ENCODE measurements around the gene AKT2. TPM values are rescaled to one million over a fixed set of nuclear protein-coding genes. Genes with fewer than 3 reads are reported as not detected.
"Not testable (repeated sequence)": the region's sequence is repeated elsewhere in the genome, so short reads cannot be mapped to it uniquely, and the experiment has no call there.

AKT2 gene
- total RNA-seq, 1 donor from 2014 or later: 107 TPM

GRCh38 chr19:40224342-40225150 is 60.6 kb downstream of the AKT2 start:
- H3K9me3 ChIP-seq (replicated peaks): no peaks in the 10 kb centered on the region
- peaks cover 61% of the 10 kb centered on the region for H3K27me3 ChIP-seq (ENCODE audit: low read depth)
- no peaks in the 10 kb centered on the region for H3K36me3 ChIP-seq
- no peak overlapping the region for H3K4me3 ChIP-seq
- intact Hi-C loops (cut with micrococcal nuclease): loop anchor here (5.0 kb wide), 1 partner anchor 87 kb away; no protein-coding TSS in a partner anchor
- peaks cover 26% of the 10 kb centered on the region for H3K4me1 ChIP-seq
- no peak for TF ChIP-seq CTCF (IDR thresholded peaks at IDR 0.05; ENCODE audit: borderline replicate concordance)
- DNase-seq: no peak
- H3K27ac ChIP-seq (replicated peaks): no peak overlapping the region

- no peak overlapping the region for H3K27ac ChIP-seq (replicated peaks)
- no peak overlapping the region for H3K4me3 ChIP-seq
- H3K9me3 ChIP-seq (replicated peaks): no peaks in the 10 kb centered on the region
- DNase-seq: no peak
- peaks cover 25% of the 10 kb centered on the region for H3K4me1 ChIP-seq
- TF ChIP-seq CTCF (IDR thresholded peaks at IDR 0.05; ENCODE audit: borderline replicate concordance): no peak
- intact Hi-C loops (cut with micrococcal nuclease): loop anchor here (5.0 kb wide), 1 partner anchor 86 kb away; no protein-coding TSS in a partner anchor
- no peaks in the 10 kb centered on the region for H3K36me3 ChIP-seq
- peaks cover 74% of the 10 kb centered on the region for H3K27me3 ChIP-seq (ENCODE audit: low read depth)
These were observed 61.9 kb downstream of the AKT2 start for GRCh38 chr19:40223135-40223822.

GRCh38 chr19:40221858-40222619 is 63.1 kb downstream of the AKT2 start:
- intact Hi-C loops (cut with micrococcal nuclease): loop anchor here (5.0 kb wide), 1 partner anchor 85 kb away; no protein-coding TSS in a partner anchor
- Histone ChIP-seq H3K9me3 (replicated peaks) (no peaks in the 10 kb centered on the region), H3K27me3 (ENCODE audit: low read depth) (peaks cover 86% of the 10 kb centered on the region), H3K4me1 (peaks cover 27% of the 10 kb centered on the region), H3K36me3 (no peaks in the 10 kb centered on the region), H3K4me3 (no peak overlapping the region), H3K27ac (replicated peaks) (no peak overlapping the region)
- peak; percentile 92 for TF ChIP-seq CTCF (IDR thresholded peaks at IDR 0.05; ENCODE audit: borderline replicate concordance)
- peak; percentile 67 for DNase-seq

- TF ChIP-seq CTCF (IDR thresholded peaks at IDR 0.05; ENCODE audit: borderline replicate concordance): no peak
- H3K27me3 ChIP-seq (ENCODE audit: low read depth): peaks cover 91% of the 10 kb centered on the region
- no peaks in the 10 kb centered on the region for H3K9me3 ChIP-seq (replicated peaks)
- intact Hi-C loops (cut with micrococcal nuclease): loop anchor here (5.0 kb wide), 1 partner anchor 83 kb away; no protein-coding TSS in a partner anchor
- no peak overlapping the region for H3K4me3 ChIP-seq
- H3K36me3 ChIP-seq: no peaks in the 10 kb centered on the region
- no peak overlapping the region for H3K27ac ChIP-seq (replicated peaks)
- peaks cover 16% of the 10 kb centered on the region for H3K4me1 ChIP-seq
- DNase-seq: no peak
These were observed 64.5 kb downstream of the AKT2 start for GRCh38 chr19:40220674-40221073.

- Histone ChIP-seq H3K27ac (replicated peaks) (no peak overlapping the region), H3K4me3 (no peak overlapping the region), H3K9me3 (replicated peaks) (no peaks in the 10 kb centered on the region), H3K27me3 (ENCODE audit: low read depth) (peaks cover 85% of the 10 kb centered on the region), H3K4me1 (peaks cover 12% of the 10 kb centered on the region), H3K36me3 (no peaks in the 10 kb centered on the region)
- DNase-seq: no peak
- TF ChIP-seq CTCF (IDR thresholded peaks at IDR 0.05; ENCODE audit: borderline replicate concordance): no peak
- intact Hi-C loops (cut with micrococcal nuclease): loop anchor here (5.0 kb wide), 1 partner anchor 82 kb away; no protein-coding TSS in a partner anchor
These were observed 65.3 kb downstream of the AKT2 start for GRCh38 chr19:40219721-40220276.

GRCh38 chr19:40219029-40219428 is 66.1 kb downstream of the AKT2 start:
- H3K36me3 ChIP-seq; H3K4me3 ChIP-seq; intact Hi-C loops (cut with micrococcal nuclease); H3K9me3 ChIP-seq (replicated peaks); H3K27ac ChIP-seq (replicated peaks); DNase-seq: not testable (repeated sequence)
- H3K27me3 ChIP-seq (ENCODE audit: low read depth): peaks cover 77% of the 10 kb centered on the region
- H3K4me1 ChIP-seq: peaks cover 12% of the 10 kb centered on the region

All from left ventricle myocardium inferior (tissue), 1 donor.